WTC11 (cell line): ENCODE data around the gene ENPP6. TPM values are rescaled to one million over a fixed set of nuclear protein-coding genes. Genes with fewer than 3 reads are reported as not detected.

Experiments
- ATAC-seq: fragments of 200-7000 bp; cut with Tn5 transposase; 2 replicates; pipeline ENCODE4 v1.10.0; 2021; ENCODE audit warnings: mild to moderate bottlenecking, moderate library complexity
- CTCF ChIA-PET: fragments of 300-600 bp; sonication (Branson Sonifier 250); formaldehyde crosslinking; loops from one replicate; lab custom pipeline; 2021; ENCODE audit warnings: antibody characterized with exemption; lab: Charles Lee
- POLR2A ChIA-PET: fragments of 350-600 bp; sonication (Branson Sonifier 250); formaldehyde crosslinking; loops from one replicate; lab custom pipeline; 2021; ENCODE audit warnings: antibody characterized with exemption; lab: Charles Lee
- DNase-seq: peaks from one replicate; pipeline ENCODE4 v3.0.0; 2021; ENCODE audit warnings: low spot score
- H3K27ac Mint-ChIP-seq: 2 replicates; pipeline ENCODE4 v1.8.0; 2021; ENCODE audit warnings: mixed read lengths
- H3K27me3 Mint-ChIP-seq: 2 replicates; pipeline ENCODE4 v1.8.0; 2021; ENCODE audit warnings: low read depth, mild to moderate bottlenecking, moderate library complexity, mixed read lengths
- H3K36me3 Mint-ChIP-seq: 2 replicates; pipeline ENCODE4 v1.8.0; 2021; ENCODE audit warnings: mixed read lengths
- H3K4me1 Mint-ChIP-seq: 2 replicates; pipeline ENCODE4 v1.8.0; 2022; ENCODE audit warnings: mixed read lengths
- H3K4me3 Mint-ChIP-seq: 2 replicates; pipeline ENCODE4 v1.8.0; 2021; ENCODE audit warnings: mild to moderate bottlenecking, moderate library complexity, mixed read lengths
- H3K9me3 Mint-ChIP-seq: 2 replicates; pipeline ENCODE4 v1.8.0; 2021; ENCODE audit warnings: mixed read lengths
- CREM ChIP-seq: sonication (generic); formaldehyde crosslinking; IDR thresholded peaks from 2 replicates; pipeline ENCODE4 v1.8.1; 2022; ENCODE audit warnings: mild to moderate bottlenecking, missing genetic modification reagents, moderate library complexity
- E2F1 ChIP-seq: sonication (generic); formaldehyde crosslinking; IDR thresholded peaks from 2 replicates; pipeline ENCODE4 v1.8.0; 2022; ENCODE audit warnings: mild to moderate bottlenecking, missing genetic modification reagents
- E2F4 ChIP-seq: sonication (generic); formaldehyde crosslinking; IDR thresholded peaks from 2 replicates; pipeline ENCODE4 v1.8.1; 2022; ENCODE audit warnings: low read depth, mild to moderate bottlenecking, moderate library complexity, missing genetic modification reagents, borderline replicate concordance
- E2F5 ChIP-seq: sonication (generic); formaldehyde crosslinking; IDR thresholded peaks from 2 replicates; pipeline ENCODE4 v1.8.1; 2022; ENCODE audit warnings: mild to moderate bottlenecking, moderate library complexity, missing genetic modification reagents
- FOXK1 ChIP-seq: sonication (generic); formaldehyde crosslinking; IDR thresholded peaks from 2 replicates; pipeline ENCODE4 v1.8.0; 2022; ENCODE audit warnings: mild to moderate bottlenecking, moderate library complexity, missing genetic modification reagents
- GABPB1 ChIP-seq: sonication (generic); formaldehyde crosslinking; IDR thresholded peaks from 2 replicates; pipeline ENCODE4 v1.8.1; 2023; ENCODE audit warnings: mild to moderate bottlenecking, missing genetic modification reagents
- HMGXB4 ChIP-seq: sonication (generic); formaldehyde crosslinking; IDR thresholded peaks from 2 replicates; pipeline ENCODE4 v1.8.1; 2023; ENCODE audit warnings: mild to moderate bottlenecking, moderate library complexity, missing genetic modification reagents
- MYBL2 ChIP-seq: sonication (generic); formaldehyde crosslinking; IDR thresholded peaks from 2 replicates; pipeline ENCODE4 v1.8.1; 2023; ENCODE audit warnings: mild to moderate bottlenecking, moderate library complexity, missing genetic modification reagents
- NR3C1 ChIP-seq: sonication (generic); formaldehyde crosslinking; conservative IDR thresholded peaks from 2 replicates; pipeline ENCODE4 v1.8.1; 2023; ENCODE audit warnings: low read depth, mild to moderate bottlenecking, missing genetic modification reagents
- RELA ChIP-seq: sonication (generic); formaldehyde crosslinking; IDR thresholded peaks from 2 replicates; pipeline ENCODE4 v1.8.1; 2022; ENCODE audit warnings: missing genetic modification reagents, mild to moderate bottlenecking, borderline replicate concordance
- SMAD4 ChIP-seq: sonication (generic); formaldehyde crosslinking; IDR thresholded peaks from 2 replicates; pipeline ENCODE4 v1.8.0; 2022; ENCODE audit warnings: mild to moderate bottlenecking, missing genetic modification reagents
- STAT6 ChIP-seq: sonication (generic); formaldehyde crosslinking; conservative IDR thresholded peaks from 2 replicates; pipeline ENCODE4 v1.8.1; 2023; ENCODE audit warnings: mild to moderate bottlenecking, low read depth, missing genetic modification reagents, moderate library complexity
- TCF7 ChIP-seq: sonication (generic); formaldehyde crosslinking; IDR thresholded peaks from 2 replicates; pipeline ENCODE4 v1.8.0; 2022; ENCODE audit warnings: mild to moderate bottlenecking, low read depth, missing genetic modification reagents, moderate library complexity
- TEAD4 ChIP-seq: sonication (generic); formaldehyde crosslinking; IDR thresholded peaks from 2 replicates; pipeline ENCODE4 v1.8.0; 2022; ENCODE audit warnings: mild to moderate bottlenecking, missing genetic modification reagents
- ZNF219 ChIP-seq: sonication (generic); formaldehyde crosslinking; IDR thresholded peaks from 2 replicates; pipeline ENCODE4 v1.8.0; 2023; ENCODE audit warnings: missing genetic modification reagents, mild to moderate bottlenecking, borderline replicate concordance
- ZNF317 ChIP-seq: sonication (generic); formaldehyde crosslinking; IDR thresholded peaks from 2 replicates; pipeline ENCODE4 v1.8.1; 2023; ENCODE audit warnings: low read depth, mild to moderate bottlenecking, moderate library complexity, missing genetic modification reagents, borderline replicate concordance
- ZNF396 ChIP-seq: fragments of 250-450 bp; sonication (Bioruptor Pico); IDR thresholded peaks from 2 replicates; pipeline ENCODE4 v1.8.0; 2021; ENCODE audit warnings: mild to moderate bottlenecking, moderate library complexity, borderline replicate concordance
- ZNF532 ChIP-seq: fragments of 250-450 bp; sonication (Bioruptor Pico); IDR thresholded peaks from 2 replicates; pipeline ENCODE4 v1.9.0; 2021; ENCODE audit warnings: mild to moderate bottlenecking, borderline replicate concordance
- total RNA-seq: library from RNA; stranded (reverse); gene quantifications from 3 replicates; pipeline ENCODE4 v1.2.3, GENCODE V29; 2021

Gene ENPP6
- total RNA-seq, 1 experiment from 2014 or later = 0.09 TPM

- TF ChIP-seq ZNF317 = no peak
- TF ChIP-seq GABPB1 (CRISPR knock-in tag) = no peak
- TF ChIP-seq RELA (CRISPR knock-in tag) = no peak
- TF ChIP-seq FOXK1 (CRISPR knock-in tag) = no peak
- TF ChIP-seq NR3C1 (CRISPR knock-in tag) = no peak
- TF ChIP-seq TCF7 (CRISPR knock-in tag) = no peak
- TF ChIP-seq E2F5 (CRISPR knock-in tag) = no peak
- TF ChIP-seq E2F4 (CRISPR knock-in tag) = no peak
- no peak for TF ChIP-seq ZNF219 (CRISPR knock-in tag)
- no peak for TF ChIP-seq HMGXB4
- TF ChIP-seq ZNF532 = no peak
- TF ChIP-seq E2F1 (CRISPR knock-in tag) = no peak
- TF ChIP-seq MYBL2 (CRISPR knock-in tag) = no peak
- no peak for TF ChIP-seq STAT6 (CRISPR knock-in tag)
- TF ChIP-seq ZNF396 (CRISPR knock-in tag) = no peak
- TF ChIP-seq SMAD4 (CRISPR knock-in tag) = no peak
- no peak for TF ChIP-seq CREM (CRISPR knock-in tag)
- TF ChIP-seq TEAD4 = no peak
- DNase-seq (no peak), ATAC-seq (no peak)
- Mint-ChIP-seq H3K27ac (no peak overlapping the region), H3K36me3 (peaks cover 15% of the 10 kb centered on the region), H3K4me1 (no peaks in the 10 kb centered on the region), H3K9me3 (peaks cover 21% of the 10 kb centered on the region), H3K4me3 (no peak overlapping the region), H3K27me3 (peaks cover 5% of the 10 kb centered on the region; the same call in 1 of the 2 replicates)
- ChIA-PET POLR2A (interaction anchor here (0.6 kb wide), 1 partner anchor 103 kb away, joined by 3 read pairs; no protein-coding TSS in a partner anchor), CTCF (interaction anchor here (1.6 kb wide), 1 partner anchor 16 kb away, joined by 5 read pairs; no protein-coding TSS in a partner anchor)
Observed at GRCh38 chr4:184248216-184248615, 30.5 kb upstream of the ENPP6 start.
